Heart right ventricle (tissue), 16 donors: Measurements from ENCODE around the gene AGPS. TPM values are rescaled to one million over a fixed set of nuclear protein-coding genes. Genes with fewer than 3 reads are reported as not detected.
A peak's percentile ranks its signal among the peaks of the same experiment; 100 is the strongest.
"Not testable (repeated sequence)": the region's sequence is repeated elsewhere in the genome, so short reads cannot be mapped to it uniquely, and the experiment has no call there.

Experiments used
- ATAC-seq, 8 donors: fragments of 200-7000 bp; cut with Tn5 transposase; one replicate each; pipeline ENCODE4 v1.9.1; 2020; ENCODE audit warnings: mild to moderate bottlenecking in 8 of 8, moderate library complexity in 8 of 8, moderate number of reproducible peaks in 1 of 8
- DNase-seq, 2 donors: peaks; one replicate each; pipeline ENCODE4 v3.0.0-alpha.2; 2020
- H3K27ac ChIP-seq, 10 donors: fragments of 200-600 bp; sonication (generic) in 2 of 10; one replicate each; pipeline versions ENCODE4 v1.5.0 to v1.8.0; 2020 to 2022; ENCODE audit warnings: mild to moderate bottlenecking in 3 of 10
- H3K27me3 ChIP-seq, 7 donors: fragments of 200-600 bp; one replicate each; pipeline ENCODE4 v1.8.0; 2021 to 2022; ENCODE audit warnings: mild to moderate bottlenecking in 2 of 7
- H3K36me3 ChIP-seq, 9 donors: fragments of 200-600 bp; sonication (generic) in 1 of 9; one replicate each; pipeline versions ENCODE4 v1.5.0 to v1.8.0; 2020 to 2022; ENCODE audit warnings: mild to moderate bottlenecking in 2 of 9
- H3K4me1 ChIP-seq, 9 donors: fragments of 200-600 bp; sonication (generic) in 1 of 9; one replicate each; pipeline versions ENCODE4 v1.5.0 to v1.8.0; 2020 to 2022; ENCODE audit warnings: mild to moderate bottlenecking in 4 of 9
- H3K4me3 ChIP-seq, 10 donors: fragments of 200-600 bp; sonication (generic) in 2 of 10; one replicate each; pipeline versions ENCODE4 v1.5.0 to v1.8.0; 2020 to 2022; ENCODE audit warnings: mild to moderate bottlenecking in 7 of 10, moderate library complexity in 2 of 10
- H3K9me3 ChIP-seq, 11 donors: fragments of 200-600 bp in 10 of 11; sonication (generic) in 2 of 11; one replicate each; pipeline versions ENCODE4 v1.5.0 to v1.8.0; 2013 to 2022; ENCODE audit warnings: mild to moderate bottlenecking in 2 of 11, control low read depth in 1 of 11, moderate library complexity in 1 of 11
- CTCF ChIP-seq, 9 donors: fragments of 200-600 bp; sonication (generic) in 2 of 9; IDR thresholded peaks; one replicate each; pipeline versions ENCODE4 v1.5.0 to v1.8.0; 2021 to 2022; ENCODE audit warnings: antibody characterized with exemption in 9 of 9, mild to moderate bottlenecking in 5 of 9, moderate library complexity in 1 of 9
- WGBS, 2 donors: extraction: QIAGEN DNeasy Blood & Tissue Kit; methylation state at CpG; one replicate each; pipeline ENCODE4 v1.1.7; 2013; ENCODE audit warnings: inconsistent platforms in 1 of 2; 5-methylcytosine and 5-hydroxymethylcytosine counted together
- intact Hi-C, 10 donors: fragments of 100-400 bp; cut with DNase I; formaldehyde crosslinking; loops; one replicate each; pipeline versions ENCODE4 v1.11.1 to v1.14.2; 2022
- polyA plus RNA-seq, 2 donors: library from polyadenylated mRNA; stranded (reverse); fragments of 200-250 nt; gene quantifications; one replicate each; pipeline ENCODE4 v1.2.3, GENCODE V29; 2013
- total RNA-seq, 10 donors: library from RNA; stranded (reverse); fragmentation: NEBNext Ultra II Directional in 3 of 10; extraction: Animal tissue kit (Norgen Biotek cat#: 25700) in 3 of 10; gene quantifications; one replicate each; pipeline versions ENCODE4 v1.2.1 to v1.2.4, GENCODE V29; 2021 to 2023
- donor health status: Arrhythmogenic right ventricular cardiomyopathy.
- donor health status: ischemic (EF 13 %, LVEDD 7.1; RV severe dilation, severe dysfunction).
- donor health status: healthy with polysubstance abuse.
- donor health status: DM: no; HTN: yes; CAD: no.
- donor health status: DM: no; HTN: no; CAD: no.
- donor health status: ischemic (EF 25% LVEDD 6.9; RV normal size, moderate dysfunction).
- donor health status: ischemic (EF 25% LVEDD 5.7; RV mildly dilated, moderate dysfunction).
- donor health status: healthy.
- donor health status: DM: yes; HTN: yes; CAD: no.
- donor health status: Ischemic cardiomyopathy.
- donor health status: ischemic (EF 35%, LVEDD 5.7; RV mildly dilated, moderate dysfunction).
- donor health status: nonischemic (EF 11% LVEDD 7.7; RV severe dilation, severe dysfunction).
- donor health status: DM: yes; HTN: yes; CAD: no.
- donor health status: PGD.
- donor health status: ischemic (EF 29% LVEDD 5.4; RV normal size, mild dysfunction).
- donor health status: nonischemic (EF 23%, LVEDD 6.1; RV moderate dilation, normal function).

AGPS gene
- total and polyA plus RNA-seq, 12 donors = 4.6 to 32.0 (median 28.4) TPM

GRCh38 chr2:177347570-177347969 is 45.0 kb upstream of the AGPS start:
- Histone ChIP-seq H3K36me3 (peaks cover 0 to 4% (median 0%) of the 10 kb centered on the region in 9 donors), H3K4me3 (no peak overlapping the region), H3K27me3 (no peaks in the 10 kb centered on the region), H3K27ac (peak overlapping the region in 1 of 10 donors; percentile 10), H3K4me1 (peaks cover 0 to 19% (median 6%) of the 10 kb centered on the region in 9 donors), H3K9me3 (no peaks in the 10 kb centered on the region)
- no peak for ATAC-seq
- 83% methylated on average over 2 of the region's 2 CpGs for WGBS, 2 donors
- intact Hi-C loops = no loop called here
- no peak for TF ChIP-seq CTCF (IDR thresholded peaks at IDR 0.05)
- DNase-seq = no peak

GRCh38 chr2:177348118-177348654 is 44.4 kb upstream of the AGPS start:
- TF ChIP-seq CTCF (IDR thresholded peaks at IDR 0.05) = no peak
- peaks cover 0 to 25% (median 12%) of the 10 kb centered on the region in 9 donors for H3K4me1 ChIP-seq
- 64 to 86% methylated on average over 7 of the region's 7 CpGs for WGBS, 2 donors
- intact Hi-C loops = no loop called here
- H3K27me3 ChIP-seq = no peaks in the 10 kb centered on the region
- DNase-seq (no peak), ATAC-seq (no peak)
- no peaks in the 10 kb centered on the region for H3K9me3 ChIP-seq
- H3K36me3 ChIP-seq = peaks cover 0 to 4% (median 0%) of the 10 kb centered on the region in 9 donors
- H3K4me3 ChIP-seq = no peak overlapping the region
- peak overlapping the region in 1 of 10 donors; percentile 10 for H3K27ac ChIP-seq

GRCh38 chr2:177348733-177349693 is 43.6 kb upstream of the AGPS start:
- ATAC-seq (no peak), DNase-seq (no peak)
- Histone ChIP-seq H3K9me3 (no peaks in the 10 kb centered on the region), H3K4me1 (peaks cover 0 to 28% (median 15%) of the 10 kb centered on the region in 9 donors), H3K4me3 (no peak overlapping the region), H3K36me3 (peaks cover 0 to 4% (median 0%) of the 10 kb centered on the region in 9 donors), H3K27ac (peak overlapping the region in 3 of 10 donors; percentile 10 to 18 (median 15)), H3K27me3 (no peaks in the 10 kb centered on the region)
- WGBS, 2 donors = 97% methylated on average over 3 of the region's 3 CpGs
- intact Hi-C loops = no loop called here
- TF ChIP-seq CTCF (IDR thresholded peaks at IDR 0.05) = no peak

- H3K9me3 ChIP-seq, H3K27ac ChIP-seq, intact Hi-C loops, H3K36me3 ChIP-seq, ATAC-seq, H3K4me3 ChIP-seq, H3K27me3 ChIP-seq, DNase-seq: not testable (repeated sequence)
- H3K4me1 ChIP-seq = peaks cover 0 to 28% (median 15%) of the 10 kb centered on the region in 9 donors
- WGBS, 2 donors = 90 to 100% methylated on average over 1 of the region's 1 CpG
These were observed 41.9 kb upstream of the AGPS start for GRCh38 chr2:177350624-177351023.

- DNase-seq, intact Hi-C loops, ATAC-seq, H3K36me3 ChIP-seq, H3K4me3 ChIP-seq, H3K9me3 ChIP-seq, H3K27ac ChIP-seq, H3K27me3 ChIP-seq: not testable (repeated sequence)
- peaks cover 0 to 28% (median 15%) of the 10 kb centered on the region in 9 donors for H3K4me1 ChIP-seq
- 86 to 96% methylated on average over 1 of the region's 1 CpG for WGBS, 2 donors
These were observed 41.5 kb upstream of the AGPS start for GRCh38 chr2:177351121-177351520.
